PC-9 (cell line): ENCODE measurements around the gene PIEZO2. TPM values are rescaled to one million over a fixed set of nuclear protein-coding genes. Genes with fewer than 3 reads are reported as not detected.

ENCODE experiments used
- BruUV-seq: library from RNA; stranded (reverse); fragments of 400-500 nt; replicated peaks from 2 replicates; lab custom pipeline; 2021; lab: Mats Ljungman, UMichigan
- CTCF ChIA-PET: fragments of 300-600 bp; sonication (Branson Sonifier 250); formaldehyde crosslinking; loops from one replicate; lab custom pipeline; 2022; ENCODE audit warnings: antibody characterized with exemption; lab: Charles Lee
- POLR2A ChIA-PET: fragments of 300-600 bp; sonication (Branson Sonifier 250); formaldehyde crosslinking; loops from one replicate; lab custom pipeline; 2022; ENCODE audit warnings: antibody characterized with exemption; ENCODE audit not compliant: unreplicated experiment; lab: Charles Lee
- DNase-seq, 2 experiments: peaks; one replicate each; pipeline versions ENCODE4 v3.0.0 to v3.0.0-alpha.2; 2015 to 2022; ENCODE audit warnings: mixed read lengths in 1 of 2
- H2AFZ ChIP-seq: fragments of 200-600 bp; sonication (generic); 2 replicates; pipeline ENCODE4 v1.8.1; 2017; ENCODE audit warnings: antibody characterized with exemption
- H3F3A ChIP-seq: fragments of 200-600 bp; sonication (generic); 2 replicates; pipeline ENCODE4 v1.8.1; 2017; ENCODE audit warnings: antibody characterized with exemption, mild to moderate bottlenecking, low read depth; ENCODE audit not compliant: insufficient read depth
- H3K27ac ChIP-seq: fragments of 200-600 bp; sonication (generic); 2 replicates; pipeline ENCODE4 v1.6.1; 2016; ENCODE audit warnings: mixed run types
- H3K27me3 ChIP-seq: fragments of 200-600 bp; sonication (generic); 2 replicates; pipeline ENCODE4 v1.6.1; 2016; ENCODE audit warnings: low read depth, mixed run types; ENCODE audit not compliant: insufficient read depth
- H3K36me3 ChIP-seq: fragments of 200-600 bp; sonication (generic); 2 replicates; pipeline ENCODE4 v1.6.1; 2016; ENCODE audit warnings: low read depth, mixed run types
- H3K4me1 ChIP-seq: fragments of 200-600 bp; sonication (generic); replicated peaks from 2 replicates; pipeline ENCODE4 v1.6.1; 2016; ENCODE audit warnings: mixed run types; ENCODE audit not compliant: insufficient read depth
- H3K4me2 ChIP-seq: fragments of 200-600 bp; sonication (generic); 2 replicates; pipeline ENCODE4 v1.6.1; 2017; ENCODE audit warnings: mixed run types
- H3K4me3 ChIP-seq: fragments of 200-600 bp; sonication (generic); 2 replicates; pipeline ENCODE4 v1.6.1; 2016; ENCODE audit warnings: mixed run types
- H3K79me2 ChIP-seq: fragments of 200-600 bp; sonication (generic); 2 replicates; pipeline ENCODE4 v1.6.1; 2017; ENCODE audit warnings: low read depth, mixed run types
- H3K9me2 ChIP-seq: fragments of 200-600 bp; sonication (generic); 2 replicates; pipeline ENCODE4 v1.8.1; 2017; ENCODE audit warnings: mild to moderate bottlenecking; ENCODE audit not compliant: insufficient read depth
- H3K9me3 ChIP-seq: fragments of 200-600 bp; sonication (generic); 2 replicates; pipeline ENCODE4 v1.8.1; 2016; ENCODE audit warnings: low read depth; ENCODE audit not compliant: insufficient read depth
- H4K20me1 ChIP-seq: fragments of 200-600 bp; sonication (generic); 2 replicates; pipeline ENCODE4 v1.8.1; 2017; ENCODE audit not compliant: insufficient read depth
- CTCF ChIP-seq: fragments of 200-600 bp; sonication (generic); conservative IDR thresholded peaks from 2 replicates; pipeline ENCODE4 v1.6.1; 2017; ENCODE audit warnings: mixed run types, antibody characterized with exemption, mild to moderate bottlenecking, moderate library complexity
- EZH2 ChIP-seq: fragments of 200-600 bp; sonication (generic); IDR thresholded peaks from 2 replicates; pipeline ENCODE4 v1.8.0; 2017; ENCODE audit warnings: antibody characterized with exemption, low read depth
- intact Hi-C: fragments of 100-400 bp; cut with micrococcal nuclease; formaldehyde crosslinking; loops from one replicate; pipeline ENCODE4 v1.10.0; 2022; ENCODE audit not compliant: unreplicated experiment
- total RNA-seq: library from RNA; stranded (reverse); gene quantifications from 2 replicates; pipeline ENCODE4 v1.2.3, GENCODE V29; 2021

Gene PIEZO2
- total RNA-seq, 1 experiment from 2014 or later: not detected

GRCh38 chr18:11009869-11010268, 139.5 kb downstream of the PIEZO2 start:
- H3F3A ChIP-seq: no peaks in the 10 kb centered on the region
- H3K36me3 ChIP-seq: no peaks in the 10 kb centered on the region
- no peak overlapping the region for H3K4me2 ChIP-seq
- no peak overlapping the region for H2AFZ ChIP-seq
- no peaks in the 10 kb centered on the region for H3K9me2 ChIP-seq
- H3K27me3 ChIP-seq: peaks cover 15% of the 10 kb centered on the region; the same call in 1 of the 2 replicates
- ChIA-PET CTCF (no interaction called here), POLR2A (no interaction called here)
- no peaks in the 10 kb centered on the region for H4K20me1 ChIP-seq
- H3K4me1 ChIP-seq: no peaks in the 10 kb centered on the region
- H3K9me3 ChIP-seq: no peaks in the 10 kb centered on the region
- no peaks in the 10 kb centered on the region for H3K79me2 ChIP-seq
- TF ChIP-seq CTCF (no peak), EZH2 (no peak)
- no peak overlapping the region for H3K4me3 ChIP-seq
- DNase-seq: no peak
- no TSS peak for BruUV-seq
- intact Hi-C loops: no loop called here
- no peak overlapping the region for H3K27ac ChIP-seq

- intact Hi-C loops: no loop called here
- no peak for DNase-seq
- H3K4me3 ChIP-seq: no peak overlapping the region
- no peak overlapping the region for H2AFZ ChIP-seq
- no peaks in the 10 kb centered on the region for H4K20me1 ChIP-seq
- H3F3A ChIP-seq: no peaks in the 10 kb centered on the region
- H3K27me3 ChIP-seq: peaks cover 15% of the 10 kb centered on the region; the same call in 1 of the 2 replicates
- no peak overlapping the region for H3K4me2 ChIP-seq
- ChIA-PET CTCF (no interaction called here), POLR2A (no interaction called here)
- H3K9me2 ChIP-seq: no peaks in the 10 kb centered on the region
- no peaks in the 10 kb centered on the region for H3K36me3 ChIP-seq
- TF ChIP-seq EZH2 (no peak), CTCF (no peak)
- H3K9me3 ChIP-seq: no peaks in the 10 kb centered on the region
- no peak overlapping the region for H3K27ac ChIP-seq
- no peaks in the 10 kb centered on the region for H3K4me1 ChIP-seq
- no TSS peak for BruUV-seq
- H3K79me2 ChIP-seq: no peaks in the 10 kb centered on the region
Observed at GRCh38 chr18:11009147-11009546, 140.2 kb downstream of the PIEZO2 start.

- H2AFZ ChIP-seq: no peak overlapping the region
- no peak overlapping the region for H3K4me3 ChIP-seq
- no TSS peak for BruUV-seq
- no peak for TF ChIP-seq CTCF
- TF ChIP-seq EZH2: no peak
- ChIA-PET POLR2A (no interaction called here), CTCF (no interaction called here)
- H3K27me3 ChIP-seq: peaks cover 12% of the 10 kb centered on the region; the same call in 1 of the 2 replicates
- no peaks in the 10 kb centered on the region for H3K36me3 ChIP-seq
- H3K9me2 ChIP-seq: no peaks in the 10 kb centered on the region
- DNase-seq: no peak
- no peaks in the 10 kb centered on the region for H3K79me2 ChIP-seq
- no peaks in the 10 kb centered on the region for H3F3A ChIP-seq
- no peaks in the 10 kb centered on the region for H3K9me3 ChIP-seq
- intact Hi-C loops: no loop called here
- H4K20me1 ChIP-seq: no peaks in the 10 kb centered on the region
- no peaks in the 10 kb centered on the region for H3K4me1 ChIP-seq
- H3K27ac ChIP-seq: no peak overlapping the region
- no peak overlapping the region for H3K4me2 ChIP-seq
Observed at GRCh38 chr18:11008505-11008904, 140.9 kb downstream of the PIEZO2 start.
